KMS-11 (cell line): ENCODE results near the gene JMJD7.

Source experiments
- H2AFZ ChIP-seq: fragments of 200-600 bp; sonication (generic); 2 replicates; pipeline ENCODE4 v1.6.1; 2016; ENCODE audit warnings: antibody characterized with exemption, mixed run types, low read depth
- H3K27ac ChIP-seq: fragments of 200-600 bp; sonication (generic); 2 replicates; pipeline ENCODE4 v1.6.1; 2016; ENCODE audit warnings: mild to moderate bottlenecking, mixed run types
- H3K27me3 ChIP-seq: fragments of 200-600 bp; sonication (generic); 2 replicates; pipeline ENCODE4 v1.6.1; 2017; ENCODE audit warnings: mild to moderate bottlenecking, low read depth, mixed run types, moderate library complexity; ENCODE audit not compliant: insufficient read depth
- H3K36me3 ChIP-seq: fragments of 200-600 bp; sonication (generic); 2 replicates; pipeline ENCODE4 v1.6.1; 2017; ENCODE audit warnings: mild to moderate bottlenecking, mixed run types; ENCODE audit not compliant: insufficient read depth
- H3K4me1 ChIP-seq: fragments of 200-600 bp; sonication (generic); 2 replicates; pipeline ENCODE4 v1.6.1; 2016; ENCODE audit warnings: mild to moderate bottlenecking, low read depth, mixed run types; ENCODE audit not compliant: poor library complexity, severe bottlenecking
- H3K4me2 ChIP-seq: fragments of 200-600 bp; sonication (generic); 2 replicates; pipeline ENCODE4 v1.7.0; 2016; ENCODE audit warnings: mild to moderate bottlenecking, mixed run types
- H3K4me3 ChIP-seq: fragments of 200-600 bp; sonication (generic); IDR thresholded peaks from 2 replicates; pipeline ENCODE4 v1.6.1; 2017; ENCODE audit warnings: low read depth, low read length, mixed read lengths; ENCODE audit not compliant: insufficient read depth
- H3K79me2 ChIP-seq: fragments of 200-600 bp; sonication (generic); 2 replicates; pipeline ENCODE4 v1.6.1; 2016; ENCODE audit warnings: low read depth, mixed run types; ENCODE audit not compliant: insufficient read depth
- H3K9ac ChIP-seq: fragments of 200-600 bp; sonication (generic); 2 replicates; pipeline ENCODE4 v1.6.1; 2016; ENCODE audit warnings: mild to moderate bottlenecking, mixed run types
- H4K20me1 ChIP-seq: fragments of 200-600 bp; sonication (generic); 2 replicates; pipeline ENCODE4 v1.6.1; 2016; ENCODE audit warnings: mild to moderate bottlenecking, mixed run types; ENCODE audit not compliant: insufficient read depth
- TF ChIP-seq, protein P1 (sequence below): fragments of 200-600 bp; sonication (generic); conservative IDR thresholded peaks from 2 replicates; pipeline ENCODE4 v1.6.1; 2017; ENCODE audit warnings: low read depth, mild to moderate bottlenecking, antibody characterized with exemption, low read length, moderate library complexity, mixed read lengths

Gene JMJD7

DNA sequence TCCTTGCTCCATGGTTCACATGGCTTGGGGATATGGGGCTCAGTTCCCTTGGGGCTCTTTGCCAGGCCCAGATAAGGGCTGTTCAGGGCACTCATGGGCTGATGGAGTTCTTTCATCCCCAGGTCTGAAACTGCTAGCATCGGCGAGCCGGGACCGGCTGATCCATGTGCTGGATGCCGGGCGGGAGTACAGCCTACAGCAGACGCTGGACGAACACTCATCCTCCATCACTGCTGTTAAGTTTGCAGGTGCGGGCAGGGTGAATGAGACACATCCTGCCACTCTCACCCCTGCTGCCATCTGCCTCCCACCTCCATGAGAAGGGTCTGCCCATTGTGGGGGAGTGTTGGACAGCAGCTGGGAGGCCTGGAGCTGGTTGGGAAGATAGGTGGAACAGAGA lies 11.1 kb upstream of the JMJD7 start:
- H2AFZ ChIP-seq: no peak overlapping the region
- no peaks in the 10 kb centered on the region for H3K36me3 ChIP-seq
- H3K4me3 ChIP-seq: no peak overlapping the region

DNA sequence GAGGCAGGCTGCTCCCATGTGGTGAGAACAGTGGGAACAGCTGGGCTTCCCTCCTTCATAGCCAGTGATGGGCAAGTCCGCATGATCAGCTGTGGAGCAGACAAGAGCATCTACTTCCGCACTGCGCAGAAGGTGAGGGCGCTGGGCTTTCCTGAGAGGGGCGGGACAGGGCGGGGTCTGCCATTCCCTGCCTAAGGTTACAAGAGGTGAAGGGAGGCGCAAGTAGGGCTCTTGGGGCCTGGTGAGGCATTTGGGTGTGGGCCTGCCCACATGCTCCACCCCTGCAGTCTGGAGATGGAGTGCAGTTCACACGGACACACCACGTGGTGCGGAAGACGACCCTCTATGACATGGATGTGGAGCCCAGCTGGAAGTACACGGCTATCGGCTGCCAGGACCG lies 10.6 kb upstream of the JMJD7 start:
- H3K36me3 ChIP-seq: no peaks in the 10 kb centered on the region
- no peaks in the 10 kb centered on the region for H3K4me1 ChIP-seq
- no peaks in the 10 kb centered on the region for H3K27me3 ChIP-seq
- no peak overlapping the region for H3K4me3 ChIP-seq
- no peak overlapping the region for H2AFZ ChIP-seq
- H3K9ac ChIP-seq: no peak overlapping the region
- no peak overlapping the region for H3K4me2 ChIP-seq
- H4K20me1 ChIP-seq: no peaks in the 10 kb centered on the region
- TF ChIP-seq, protein P1, sequence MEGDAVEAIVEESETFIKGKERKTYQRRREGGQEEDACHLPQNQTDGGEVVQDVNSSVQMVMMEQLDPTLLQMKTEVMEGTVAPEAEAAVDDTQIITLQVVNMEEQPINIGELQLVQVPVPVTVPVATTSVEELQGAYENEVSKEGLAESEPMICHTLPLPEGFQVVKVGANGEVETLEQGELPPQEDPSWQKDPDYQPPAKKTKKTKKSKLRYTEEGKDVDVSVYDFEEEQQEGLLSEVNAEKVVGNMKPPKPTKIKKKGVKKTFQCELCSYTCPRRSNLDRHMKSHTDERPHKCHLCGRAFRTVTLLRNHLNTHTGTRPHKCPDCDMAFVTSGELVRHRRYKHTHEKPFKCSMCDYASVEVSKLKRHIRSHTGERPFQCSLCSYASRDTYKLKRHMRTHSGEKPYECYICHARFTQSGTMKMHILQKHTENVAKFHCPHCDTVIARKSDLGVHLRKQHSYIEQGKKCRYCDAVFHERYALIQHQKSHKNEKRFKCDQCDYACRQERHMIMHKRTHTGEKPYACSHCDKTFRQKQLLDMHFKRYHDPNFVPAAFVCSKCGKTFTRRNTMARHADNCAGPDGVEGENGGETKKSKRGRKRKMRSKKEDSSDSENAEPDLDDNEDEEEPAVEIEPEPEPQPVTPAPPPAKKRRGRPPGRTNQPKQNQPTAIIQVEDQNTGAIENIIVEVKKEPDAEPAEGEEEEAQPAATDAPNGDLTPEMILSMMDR: no peak
- no peak overlapping the region for H3K27ac ChIP-seq
- H3K79me2 ChIP-seq: no peaks in the 10 kb centered on the region

More for the DNA sequence above, 11.1 kb upstream of the JMJD7 start:
- Histone ChIP-seq H3K27ac (no peak overlapping the region), H3K4me1 (no peaks in the 10 kb centered on the region), H3K9ac (no peak overlapping the region), H3K79me2 (no peaks in the 10 kb centered on the region), H3K27me3 (no peaks in the 10 kb centered on the region), H4K20me1 (no peaks in the 10 kb centered on the region), H3K4me2 (no peak overlapping the region)
- TF ChIP-seq, protein P1: no peak

DNA sequence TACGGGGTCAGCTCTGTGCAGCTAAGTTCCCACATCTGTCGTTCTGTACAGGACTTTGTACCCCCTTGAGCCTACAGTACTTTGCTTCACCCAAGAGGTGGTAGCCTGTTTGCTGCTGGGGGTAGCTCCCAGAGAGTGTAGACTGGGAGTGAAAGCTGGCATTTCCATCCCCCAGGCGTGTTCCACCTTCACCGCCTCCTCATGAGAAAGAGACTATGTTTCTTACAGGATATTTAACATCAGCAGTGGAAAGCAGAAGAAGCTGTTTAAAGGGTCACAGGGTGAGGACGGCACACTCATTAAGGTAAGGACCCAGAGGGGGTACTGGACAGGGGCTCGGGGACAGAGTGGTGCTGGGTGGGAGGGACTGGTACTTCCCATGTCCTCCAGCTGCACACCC lies 10.1 kb upstream of the JMJD7 start:
- Histone ChIP-seq H3K4me3 (no peak overlapping the region), H3K4me1 (no peaks in the 10 kb centered on the region), H3K4me2 (no peak overlapping the region), H3K27ac (no peak overlapping the region), H3K9ac (no peak overlapping the region), H3K36me3 (no peaks in the 10 kb centered on the region), H3K79me2 (no peaks in the 10 kb centered on the region), H4K20me1 (no peaks in the 10 kb centered on the region), H3K27me3 (no peaks in the 10 kb centered on the region), H2AFZ (no peak overlapping the region)
- TF ChIP-seq, protein P1: no peak

DNA sequence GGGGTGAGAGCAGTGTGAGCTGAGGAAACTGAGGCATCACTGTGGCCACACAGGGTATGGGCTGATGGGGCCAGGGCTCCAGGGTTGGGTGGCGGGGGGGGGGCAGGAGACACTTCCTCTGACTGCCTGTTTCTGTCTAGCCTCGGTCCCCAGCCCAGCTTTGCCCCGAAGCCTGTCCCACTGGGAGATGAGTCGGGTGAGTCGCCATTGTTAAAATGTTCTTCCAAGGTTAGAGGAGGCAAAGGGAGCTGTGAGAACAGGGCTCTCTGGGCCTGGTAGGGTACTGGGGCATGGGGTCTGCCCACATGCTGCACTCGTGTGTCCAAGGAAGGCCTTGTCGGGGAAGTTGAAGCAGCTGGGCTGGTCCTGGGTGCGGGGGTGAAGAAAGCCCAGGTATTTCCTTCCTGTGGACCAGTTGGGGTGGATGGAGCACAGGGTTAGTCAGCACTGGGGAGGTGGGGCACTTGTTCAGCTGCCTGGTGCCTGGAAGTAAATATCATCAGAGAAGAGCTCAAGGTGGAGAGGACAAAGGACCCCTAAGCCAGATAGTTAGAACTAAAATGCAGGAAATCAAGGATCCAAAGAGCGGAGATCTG lies 8.3 kb upstream of the JMJD7 start:
- no peaks in the 10 kb centered on the region for H3K79me2 ChIP-seq
- H3K4me3 ChIP-seq: no peak overlapping the region
- H3K9ac ChIP-seq: no peak overlapping the region
- H3K27me3 ChIP-seq: no peaks in the 10 kb centered on the region
- no peak overlapping the region for H3K27ac ChIP-seq
- no peaks in the 10 kb centered on the region for H3K36me3 ChIP-seq
- no peaks in the 10 kb centered on the region for H3K4me1 ChIP-seq
- H3K4me2 ChIP-seq: no peak overlapping the region
- H4K20me1 ChIP-seq: no peaks in the 10 kb centered on the region
- no peak overlapping the region for H2AFZ ChIP-seq
- TF ChIP-seq, protein P1: no peak
